HepG2 (cell line): Measurements from ENCODE around the gene SELENOW. TPM values are rescaled to one million over a fixed set of nuclear protein-coding genes. Genes with fewer than 3 reads are reported as not detected.

Experiments
- CEBPB ChIP-seq: IDR thresholded peaks from 2 replicates; pipeline ENCODE4 v1.6.1; 2011; ENCODE audit warnings: low read depth, low read length, improper control_type of control experiment, borderline replicate concordance
- MLLT10 ChIP-seq: sonication (generic); formaldehyde crosslinking; IDR thresholded peaks from 2 replicates; pipeline ENCODE4 v1.4.0; 2020; ENCODE audit warnings: missing genetic modification reagents
- POLR2G ChIP-seq: fragments of 200-400 bp; formaldehyde crosslinking; IDR thresholded peaks from 2 replicates; pipeline ENCODE4 v1.6.1; 2018; ENCODE audit warnings: mild to moderate bottlenecking, low read depth, low read length, moderate library complexity
- ZBTB3 ChIP-seq: sonication (generic); formaldehyde crosslinking; IDR thresholded peaks from 2 replicates; pipeline ENCODE4 v1.4.0; 2020; ENCODE audit warnings: low read depth, mild to moderate bottlenecking, moderate library complexity, missing genetic modification reagents, borderline replicate concordance
- ZNF24 ChIP-seq: fragments of 450-650 bp; IDR thresholded peaks from 2 replicates; pipeline ENCODE4 v1.6.1; 2017; ENCODE audit warnings: antibody characterized with exemption, mild to moderate bottlenecking
- polyA plus RNA-seq, 8 experiments: library from polyadenylated mRNA; depleted of rRNA in 3 of 8; stranded (reverse) in 7 of 8; unstranded in 1 of 8; fragments of >200 nt; fragmentation: Illumina TruSeq in 4 of 8; extraction: Trizol in 4 of 8; gene quantifications; 2 replicates each; pipeline versions ENCODE4 v1.2.1 to v1.2.3, GENCODE V29; 2011 to 2016; ENCODE audit warnings: low read depth in 4 of 8, missing spikeins in 1 of 8, mixed read lengths in 1 of 8; ENCODE audit not compliant: insufficient read depth in 1 of 8
- total RNA-seq, 5 experiments: library from RNA; depleted of rRNA; stranded (reverse); fragments of >200 nt; fragmentation: Illumina TruSeq; extraction: Trizol; gene quantifications; 2 replicates each; pipeline ENCODE4 v1.2.3, GENCODE V29; 2016; ENCODE audit warnings: low read depth in 1 of 5
- TF ChIP-seq, protein P1 (sequence below), 2 experiments: sonication (generic) in 1 of 2; formaldehyde crosslinking in 1 of 2; IDR thresholded peaks; 2 replicates each; pipeline versions ENCODE4 v1.4.0 to v1.6.1; 2016 to 2020; ENCODE audit warnings: borderline replicate concordance in 1 of 2, low read depth in 1 of 2, mild to moderate bottlenecking in 1 of 2, missing genetic modification reagents in 1 of 2
- TF ChIP-seq, protein P2 (sequence below): sonication (generic); formaldehyde crosslinking; IDR thresholded peaks from 2 replicates; pipeline ENCODE4 v1.4.0; 2020; ENCODE audit warnings: missing genetic modification reagents

SELENOW gene
- total and polyA plus RNA-seq, 2 of the 13 experiments (the other 11 are each of a cell fraction or from before 2014, with no cell fraction given), result 50.3 to 64.7 TPM

DNA sequence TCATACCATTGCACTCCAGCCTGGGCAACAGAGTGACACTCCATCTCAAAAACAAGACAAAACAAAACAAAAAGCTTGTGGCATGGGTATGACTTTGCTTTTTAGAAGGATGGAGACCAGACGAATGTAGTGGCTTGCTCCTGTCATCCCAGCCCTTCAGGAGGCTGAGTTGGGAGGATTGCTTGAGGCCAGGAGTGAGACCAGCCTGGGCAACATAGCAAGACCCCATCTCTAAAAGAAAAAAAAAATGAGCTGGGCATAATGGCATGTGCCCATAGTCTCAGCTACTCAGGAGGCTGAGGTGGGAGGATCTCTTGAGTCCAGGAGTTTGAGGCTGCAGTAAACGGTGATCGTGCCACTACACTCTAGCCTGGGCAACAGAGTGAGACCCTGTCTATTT lies 16.4 kb upstream of the SELENOW start (continued):
- TF ChIP-seq, protein P1, sequence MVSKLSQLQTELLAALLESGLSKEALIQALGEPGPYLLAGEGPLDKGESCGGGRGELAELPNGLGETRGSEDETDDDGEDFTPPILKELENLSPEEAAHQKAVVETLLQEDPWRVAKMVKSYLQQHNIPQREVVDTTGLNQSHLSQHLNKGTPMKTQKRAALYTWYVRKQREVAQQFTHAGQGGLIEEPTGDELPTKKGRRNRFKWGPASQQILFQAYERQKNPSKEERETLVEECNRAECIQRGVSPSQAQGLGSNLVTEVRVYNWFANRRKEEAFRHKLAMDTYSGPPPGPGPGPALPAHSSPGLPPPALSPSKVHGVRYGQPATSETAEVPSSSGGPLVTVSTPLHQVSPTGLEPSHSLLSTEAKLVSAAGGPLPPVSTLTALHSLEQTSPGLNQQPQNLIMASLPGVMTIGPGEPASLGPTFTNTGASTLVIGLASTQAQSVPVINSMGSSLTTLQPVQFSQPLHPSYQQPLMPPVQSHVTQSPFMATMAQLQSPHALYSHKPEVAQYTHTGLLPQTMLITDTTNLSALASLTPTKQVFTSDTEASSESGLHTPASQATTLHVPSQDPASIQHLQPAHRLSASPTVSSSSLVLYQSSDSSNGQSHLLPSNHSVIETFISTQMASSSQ (IDR thresholded peaks at IDR 0.05; ENCODE audit: low read depth), result no peak
- TF ChIP-seq, protein P1 (CRISPR knock-in tag; IDR thresholded peaks at IDR 0.05; ENCODE audit: borderline replicate concordance), result no peak
- TF ChIP-seq MLLT10 (CRISPR knock-in tag) (no peak), ZBTB3 (CRISPR knock-in tag) (no peak), ZNF24 (no peak), POLR2G (0 out of 2 replicates have a peak, but pooled peaks have one; percentile 6), CEBPB (no peak)
- TF ChIP-seq, protein P2, sequence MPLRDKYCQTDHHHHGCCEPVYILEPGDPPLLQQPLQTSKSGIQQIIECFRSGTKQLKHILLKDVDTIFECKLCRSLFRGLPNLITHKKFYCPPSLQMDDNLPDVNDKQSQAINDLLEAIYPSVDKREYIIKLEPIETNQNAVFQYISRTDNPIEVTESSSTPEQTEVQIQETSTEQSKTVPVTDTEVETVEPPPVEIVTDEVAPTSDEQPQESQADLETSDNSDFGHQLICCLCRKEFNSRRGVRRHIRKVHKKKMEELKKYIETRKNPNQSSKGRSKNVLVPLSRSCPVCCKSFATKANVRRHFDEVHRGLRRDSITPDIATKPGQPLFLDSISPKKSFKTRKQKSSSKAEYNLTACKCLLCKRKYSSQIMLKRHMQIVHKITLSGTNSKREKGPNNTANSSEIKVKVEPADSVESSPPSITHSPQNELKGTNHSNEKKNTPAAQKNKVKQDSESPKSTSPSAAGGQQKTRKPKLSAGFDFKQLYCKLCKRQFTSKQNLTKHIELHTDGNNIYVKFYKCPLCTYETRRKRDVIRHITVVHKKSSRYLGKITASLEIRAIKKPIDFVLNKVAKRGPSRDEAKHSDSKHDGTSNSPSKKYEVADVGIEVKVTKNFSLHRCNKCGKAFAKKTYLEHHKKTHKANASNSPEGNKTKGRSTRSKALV (CRISPR knock-in tag), result no peak
